Spinal cord (tissue), 10 donors: Measurements from ENCODE around the gene CHST2. TPM values are rescaled to one million over a fixed set of nuclear protein-coding genes. Genes with fewer than 3 reads are reported as not detected.

Experiments used
- DNase-seq, 6 donors: peaks; one replicate each; pipeline versions ENCODE4 v3.0.0 to v3.0.0-alpha.2; 2013 to 2015; ENCODE audit warnings: low spot score in 6 of 6, low read depth in 4 of 6
- H3K27ac ChIP-seq: one replicate; pipeline ENCODE4 v1.5.1; 2013; ENCODE audit warnings: low read depth, low read length, control low read depth
- H3K27me3 ChIP-seq: one replicate; pipeline ENCODE4 v1.6.1; 2013; ENCODE audit warnings: low read length; ENCODE audit not compliant: control insufficient read depth, insufficient read depth
- H3K36me3 ChIP-seq: one replicate; pipeline ENCODE4 v1.6.1; 2013; ENCODE audit warnings: low read length; ENCODE audit not compliant: control insufficient read depth, insufficient read depth
- H3K4me1 ChIP-seq: one replicate; pipeline ENCODE4 v1.6.1; 2013; ENCODE audit warnings: low read length; ENCODE audit not compliant: control insufficient read depth, insufficient read depth
- H3K4me3 ChIP-seq: one replicate; pipeline ENCODE4 v1.5.1; 2013; ENCODE audit warnings: low read depth, low read length, control low read depth
- H3K9me3 ChIP-seq: one replicate; pipeline ENCODE4 v1.6.1; 2013; ENCODE audit warnings: low read length; ENCODE audit not compliant: control insufficient read depth, insufficient read depth
- WGBS: methylation state at CpG from one replicate; pipeline ENCODE4 v1.1.5; 2013; ENCODE audit warnings: missing lambda C conversion rate; ENCODE audit not compliant: insufficient coverage; 5-methylcytosine and 5-hydroxymethylcytosine counted together
- polyA plus RNA-seq, 2 donors: library from polyadenylated mRNA; unstranded; fragments of 120-200 nt; gene quantifications; one replicate each; pipeline ENCODE4 v1.2.1, GENCODE V29; 2013; ENCODE audit not compliant: insufficient read length in 2 of 2
- total RNA-seq, 2 donors: library from RNA; depleted of rRNA in 1 of 2; stranded (reverse); fragments of 120-200 nt in 1 of 2; fragments of >200 nt in 1 of 2; gene quantifications; one replicate each; pipeline versions ENCODE4 v1.2.3 to v1.2.4, GENCODE V29; 2013 to 2014
- donor health status: healthy.

CHST2 gene
- total and polyA plus RNA-seq, 4 donors = 14.2 to 29.6 (median 23.9) TPM

GRCh38 chr3:143128227-143128955 is 8.8 kb downstream of the CHST2 start:
- Histone ChIP-seq H3K4me3 (no peak overlapping the region), H3K4me1 (no peaks in the 10 kb centered on the region), H3K27ac (no peak overlapping the region), H3K36me3 (no peaks in the 10 kb centered on the region), H3K27me3 (no peaks in the 10 kb centered on the region), H3K9me3 (no peaks in the 10 kb centered on the region)
- 80% methylated on average over 2 of the region's 5 CpGs for WGBS
- DNase-seq = no peak

GRCh38 chr3:143132246-143132980 is 12.8 kb downstream of the CHST2 start:
- Histone ChIP-seq H3K27ac (no peak overlapping the region), H3K4me3 (no peak overlapping the region)
- WGBS = 90% methylated on average over 1 of the region's 3 CpGs

DNA sequence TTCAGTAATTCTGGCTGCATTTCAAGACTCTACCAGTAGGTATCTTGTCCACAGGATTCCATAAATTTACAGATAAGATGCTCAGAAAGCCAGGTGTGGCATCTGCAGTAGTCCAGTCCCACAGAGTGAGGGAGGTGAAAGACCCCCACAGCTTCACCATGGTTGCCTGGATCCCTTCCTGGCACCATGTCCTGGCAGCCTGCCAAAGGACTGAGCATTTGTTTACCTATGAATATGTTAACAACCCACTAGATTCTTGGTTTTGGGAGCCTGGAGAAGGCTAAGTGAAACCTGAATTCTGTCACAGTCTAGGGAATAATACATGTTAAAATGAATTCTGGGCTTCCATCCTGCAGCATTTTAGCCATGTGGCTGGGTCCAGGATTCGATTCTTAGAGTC is 14.9 kb downstream of the CHST2 start:
- Histone ChIP-seq H3K27me3 (no peaks in the 10 kb centered on the region), H3K9me3 (no peaks in the 10 kb centered on the region), H3K4me3 (no peak overlapping the region), H3K36me3 (no peaks in the 10 kb centered on the region), H3K27ac (no peak overlapping the region), H3K4me1 (no peaks in the 10 kb centered on the region)
- no CpG with 5 or more reads among the region's 1 CpG for WGBS
- peak in 2 of 6 donors; percentile 66 to 86 for DNase-seq

More at GRCh38 chr3:143132246-143132980, 12.8 kb downstream of the CHST2 start:
- Histone ChIP-seq H3K27me3 (no peaks in the 10 kb centered on the region), H3K4me1 (no peaks in the 10 kb centered on the region), H3K36me3 (no peaks in the 10 kb centered on the region), H3K9me3 (no peaks in the 10 kb centered on the region)
- peak in 1 of 6 donors; percentile 42 for DNase-seq

DNA sequence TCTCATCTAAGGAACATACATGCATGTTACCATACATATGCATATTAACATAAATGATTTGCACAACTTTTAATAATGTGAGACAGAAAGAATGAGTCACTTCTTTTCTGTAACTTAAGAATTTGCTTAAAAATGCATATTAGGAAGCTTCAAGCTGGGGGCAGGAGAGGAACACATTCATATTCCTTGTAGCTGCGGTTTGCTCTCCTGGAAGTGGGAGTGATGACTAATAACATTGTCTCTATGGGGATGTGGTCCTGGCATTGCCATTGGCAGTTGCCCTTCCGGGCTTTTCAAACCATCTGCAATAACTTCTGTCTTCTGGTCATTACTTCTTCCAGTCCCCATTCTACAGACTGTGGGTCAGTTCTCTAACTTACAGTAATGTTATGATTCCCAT is 15.6 kb downstream of the CHST2 start:
- Histone ChIP-seq H3K27me3 (no peaks in the 10 kb centered on the region), H3K9me3 (no peaks in the 10 kb centered on the region), H3K4me1 (no peaks in the 10 kb centered on the region), H3K36me3 (no peaks in the 10 kb centered on the region), H3K4me3 (no peak overlapping the region), H3K27ac (no peak overlapping the region)
- WGBS = 60% methylated on average over 1 of the region's 2 CpGs
- no peak for DNase-seq

DNA sequence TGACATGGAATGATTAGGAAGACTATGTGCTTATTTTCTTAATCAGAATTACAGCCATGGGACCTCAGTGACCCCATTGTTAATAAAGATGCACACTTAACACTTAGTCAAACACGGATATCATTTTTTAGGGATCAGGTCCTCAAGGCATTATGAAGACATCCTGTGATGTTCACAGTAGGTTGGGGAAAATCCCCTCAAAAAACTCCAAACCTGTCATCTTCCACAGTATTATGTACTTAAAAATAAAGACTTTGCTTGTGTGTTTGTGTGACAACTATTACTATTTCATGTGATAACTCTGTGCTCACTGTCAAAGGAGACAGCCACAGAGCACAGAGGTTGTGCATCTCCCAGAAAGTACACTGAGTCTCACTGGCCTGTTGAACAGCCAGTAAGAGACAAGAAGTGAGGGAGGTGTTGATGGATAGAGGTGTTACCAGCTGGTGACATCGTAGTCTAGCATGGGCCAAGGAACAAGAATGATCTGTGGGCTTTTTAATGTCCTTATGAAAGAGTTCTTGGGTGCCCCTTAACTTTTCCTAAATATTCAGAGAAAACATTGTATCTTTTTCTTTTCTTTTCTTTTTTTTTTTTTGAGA is 18.0 kb downstream of the CHST2 start:
- WGBS = no CpG with 5 or more reads among the region's 2 CpGs
- Histone ChIP-seq H3K36me3 (no peaks in the 10 kb centered on the region), H3K27me3 (no peaks in the 10 kb centered on the region), H3K4me1 (no peaks in the 10 kb centered on the region), H3K4me3 (no peak overlapping the region), H3K27ac (no peak overlapping the region), H3K9me3 (no peaks in the 10 kb centered on the region)
- DNase-seq = no peak

GRCh38 chr3:143138953-143139352 is 19.4 kb downstream of the CHST2 start:
- H3K27me3 ChIP-seq = no peaks in the 10 kb centered on the region
- H3K36me3 ChIP-seq = no peaks in the 10 kb centered on the region
- DNase-seq = no peak
- H3K9me3 ChIP-seq = no peaks in the 10 kb centered on the region
- no peak overlapping the region for H3K27ac ChIP-seq
- no peak overlapping the region for H3K4me3 ChIP-seq
- WGBS = 58% methylated on average over 2 of the region's 3 CpGs
- no peaks in the 10 kb centered on the region for H3K4me1 ChIP-seq

GRCh38 chr3:143139762-143140161 is 20.2 kb downstream of the CHST2 start:
- H3K4me3 ChIP-seq = no peak overlapping the region
- no peaks in the 10 kb centered on the region for H3K27me3 ChIP-seq
- H3K4me1 ChIP-seq = no peaks in the 10 kb centered on the region
- H3K36me3 ChIP-seq = no peaks in the 10 kb centered on the region
- no peak overlapping the region for H3K27ac ChIP-seq
- no peak for DNase-seq
- WGBS = 80% methylated on average over 6 of the region's 7 CpGs
- H3K9me3 ChIP-seq = no peaks in the 10 kb centered on the region

DNA sequence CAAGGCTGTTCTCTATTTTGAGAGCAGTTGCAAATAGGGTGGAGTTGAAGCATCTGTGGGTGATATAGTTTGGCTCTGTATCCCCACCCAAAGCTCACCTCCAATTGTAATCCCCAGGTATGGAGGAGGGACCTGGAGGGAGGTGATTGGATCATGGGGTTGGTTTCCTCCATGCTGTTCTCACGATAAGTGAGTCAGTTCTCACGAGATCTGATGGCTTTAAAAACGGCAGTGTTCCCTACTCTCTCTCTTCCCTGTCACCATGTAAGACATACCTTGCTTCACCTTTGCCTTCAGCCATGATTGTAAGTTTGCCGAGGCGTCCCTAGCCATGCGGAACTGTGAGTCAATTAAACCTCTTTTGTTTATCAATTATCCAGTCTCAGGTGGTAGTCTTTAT is 21.0 kb downstream of the CHST2 start:
- Histone ChIP-seq H3K4me3 (no peak overlapping the region), H3K27me3 (no peaks in the 10 kb centered on the region), H3K36me3 (no peaks in the 10 kb centered on the region), H3K27ac (no peak overlapping the region), H3K9me3 (no peaks in the 10 kb centered on the region), H3K4me1 (no peaks in the 10 kb centered on the region)
- DNase-seq = no peak
- WGBS = 80% methylated on average over 3 of the region's 6 CpGs

GRCh38 chr3:143142354-143142753 is 22.8 kb downstream of the CHST2 start:
- DNase-seq = no peak
- Histone ChIP-seq H3K36me3 (no peaks in the 10 kb centered on the region), H3K9me3 (no peaks in the 10 kb centered on the region), H3K27me3 (no peaks in the 10 kb centered on the region), H3K4me3 (no peak overlapping the region), H3K4me1 (no peaks in the 10 kb centered on the region), H3K27ac (no peak overlapping the region)
- 95% methylated on average over 17 of the region's 17 CpGs for WGBS
